IPS-NIHi7 (cell line): ENCODE results near the gene KIF26A.

Experiments used
- DNase-seq: peaks from one replicate; pipeline ENCODE4 v3.0.0; 2012; ENCODE audit warnings: mixed read lengths; ENCODE audit errors: extremely low spot score

Gene KIF26A

DNA sequence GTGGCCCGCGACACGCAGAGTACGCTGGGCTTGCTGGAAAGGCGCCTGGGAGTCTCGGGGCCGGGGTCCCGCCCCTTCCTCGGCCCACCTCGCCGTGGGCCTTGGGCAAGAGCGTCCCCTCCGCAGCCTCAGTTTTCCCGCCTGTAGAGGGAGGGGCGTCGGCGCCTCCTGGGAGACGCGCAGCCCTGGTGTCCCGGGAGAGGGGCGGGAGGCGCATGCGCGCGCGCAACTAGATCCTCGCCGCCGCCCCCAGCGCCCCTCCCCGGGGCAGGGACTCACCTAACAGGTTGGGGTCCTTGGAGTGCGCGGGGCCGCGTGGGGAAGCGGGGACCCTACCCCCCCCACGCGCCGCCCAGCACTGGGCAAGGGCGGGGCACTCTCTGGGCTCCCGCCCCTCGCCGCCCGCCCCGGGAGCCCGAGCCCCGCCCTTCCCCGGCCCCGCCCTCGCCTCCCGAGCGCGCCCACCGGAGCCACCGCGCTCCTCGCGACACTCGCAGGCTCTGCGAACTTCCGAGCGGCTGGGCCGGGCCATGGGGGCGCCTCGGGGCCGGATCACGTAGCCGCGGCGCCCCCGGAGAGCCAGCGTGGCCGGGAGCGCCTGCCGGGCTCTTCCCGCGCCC, at the start of gene KIF26A:
Gene KIF26A, plus strand, starts transcription at position 490 of the 620 bp plus-strand sequence. CDS start 136 bp downstream, outside the sequence.
- peak; percentile 86 for DNase-seq

DNA sequence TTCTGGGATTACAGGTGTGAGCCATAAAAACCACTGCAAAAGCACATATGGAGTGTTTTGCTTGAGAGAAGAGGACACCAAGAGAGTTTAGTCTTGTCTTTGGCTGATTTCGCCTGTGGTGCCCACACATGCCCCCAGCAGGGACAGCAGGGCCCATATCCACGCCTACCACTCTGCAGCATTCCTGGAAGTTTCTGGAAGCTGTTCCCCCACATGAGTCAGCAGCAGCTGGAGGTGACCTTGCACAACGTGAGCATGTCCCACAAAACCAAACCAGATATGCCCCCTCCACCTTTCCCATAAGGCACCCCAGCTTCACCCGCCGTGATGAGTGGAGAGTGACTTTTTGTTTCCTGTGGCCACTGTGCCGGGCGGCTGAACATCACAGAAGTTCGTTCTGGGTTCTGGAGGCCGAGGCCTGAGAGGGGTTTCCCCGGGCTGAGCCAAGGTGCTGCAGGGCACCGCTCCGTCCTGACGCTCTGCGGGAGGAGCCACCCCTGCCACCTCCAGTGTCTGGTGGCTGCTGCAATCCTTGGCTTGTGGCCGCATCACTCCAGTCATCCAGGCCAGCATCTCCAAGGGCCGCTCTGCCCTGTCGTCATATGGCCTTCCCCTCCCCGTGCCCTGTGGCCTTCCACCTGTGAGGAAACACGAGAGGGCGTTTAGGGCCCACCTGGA, 48.2 kb upstream of the KIF26A start:
- DNase-seq, result no peak

DNA sequence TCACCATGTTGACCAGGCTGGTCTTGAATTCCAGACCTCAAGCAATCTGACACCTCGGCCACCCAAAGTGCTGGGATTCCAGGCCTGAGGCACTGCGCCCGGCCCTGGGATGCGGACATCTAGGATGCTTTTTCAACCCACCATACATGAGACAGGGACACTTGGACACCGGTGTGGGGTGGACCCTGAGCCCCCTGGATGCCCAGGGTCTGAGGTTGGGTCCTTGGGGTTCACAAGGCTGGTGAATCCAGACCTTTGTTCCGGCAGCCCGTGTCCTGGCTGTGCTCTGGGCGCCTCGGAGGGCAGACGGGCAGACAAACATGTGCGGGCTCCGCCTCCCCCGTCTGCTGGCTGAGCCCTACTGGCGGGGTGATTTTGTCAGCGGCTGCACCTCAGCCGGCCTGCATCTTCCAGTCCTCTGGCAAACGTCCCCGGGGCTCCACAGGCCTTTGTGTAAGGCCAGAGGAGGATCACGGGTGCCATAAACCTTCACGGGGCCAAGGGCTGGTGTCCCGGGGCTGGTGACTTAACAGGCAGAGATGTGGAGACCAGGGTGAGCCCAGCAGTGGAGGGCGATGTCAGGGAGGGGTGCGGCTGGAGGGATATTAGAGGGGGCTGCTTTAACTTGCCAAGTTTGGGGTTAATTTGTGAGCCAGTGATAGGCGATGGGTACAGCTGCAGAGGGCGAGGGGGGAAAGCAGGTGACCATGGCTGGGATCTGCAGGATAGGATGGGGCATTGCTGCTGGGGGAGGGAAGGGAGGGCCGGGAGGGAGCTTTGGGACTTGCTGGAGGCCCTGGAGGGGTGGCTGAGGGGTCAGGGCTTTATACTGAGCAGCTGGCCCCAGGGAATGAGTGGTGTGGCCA, 47.1 kb upstream of the KIF26A start:
- DNase-seq, result no peak

DNA sequence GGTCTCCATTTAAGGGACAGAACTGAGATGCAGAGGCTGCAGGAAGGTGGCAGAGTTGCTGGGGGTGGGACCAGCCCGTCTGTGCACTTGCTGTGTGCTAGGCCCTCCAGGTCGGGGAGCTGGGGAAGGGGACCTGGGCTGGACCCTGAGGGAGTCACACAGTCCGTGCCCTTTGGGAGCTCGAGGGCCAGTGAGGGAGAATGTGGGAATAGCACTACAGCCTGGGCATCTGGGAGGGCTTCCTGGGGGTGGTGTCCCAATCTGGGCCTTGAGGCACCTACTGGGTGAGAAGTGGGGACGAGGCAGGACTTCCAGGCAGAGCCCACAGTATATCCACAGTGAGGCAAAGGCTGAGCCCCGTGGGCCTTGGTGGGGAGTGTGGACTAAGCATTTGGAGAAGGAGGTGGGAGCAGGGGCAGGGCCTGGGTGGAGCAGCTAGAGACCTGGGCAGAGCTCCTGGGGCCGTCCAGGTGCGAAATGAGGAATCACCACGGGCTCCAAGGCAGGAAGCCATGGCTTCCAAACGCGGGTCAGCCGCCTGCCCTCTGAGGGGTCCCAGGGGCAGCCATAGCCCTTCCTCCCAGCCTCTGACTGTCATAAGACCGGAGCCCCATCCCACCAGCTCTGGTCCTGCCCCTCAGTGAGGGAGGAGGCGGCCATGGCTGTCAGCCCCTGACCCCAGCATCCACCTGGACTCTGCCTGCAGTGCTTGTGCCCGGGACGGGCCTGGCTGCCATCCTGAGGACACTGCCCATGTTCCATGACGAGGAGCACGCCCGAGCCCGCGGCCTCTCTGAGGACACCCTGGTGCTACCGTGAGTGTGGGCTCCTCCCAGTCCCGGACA, 46.2 kb upstream of the KIF26A start:
- no peak for DNase-seq

DNA sequence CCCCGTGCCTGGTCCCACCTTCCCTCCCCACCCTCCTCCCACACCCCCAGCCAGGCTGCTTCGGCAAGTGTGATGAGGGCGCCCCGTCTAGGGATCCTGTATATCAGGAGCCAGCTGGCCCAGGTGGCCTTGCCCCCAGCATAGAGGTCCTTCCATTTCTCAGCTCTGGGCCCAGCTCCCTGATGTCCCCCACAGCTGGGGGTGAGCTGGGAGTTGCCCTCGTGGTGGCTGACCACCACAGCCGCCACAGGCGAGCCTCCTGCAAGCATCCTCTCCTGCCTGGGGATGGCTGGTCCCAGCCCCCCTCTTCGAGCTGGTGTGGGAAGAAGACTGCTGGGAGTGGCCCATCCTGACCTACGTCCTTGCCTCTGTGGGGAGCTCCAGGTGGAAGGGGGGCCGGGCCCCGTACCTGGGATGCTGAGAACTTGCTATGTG, 45.4 kb upstream of the KIF26A start:
- DNase-seq, result no peak

DNA sequence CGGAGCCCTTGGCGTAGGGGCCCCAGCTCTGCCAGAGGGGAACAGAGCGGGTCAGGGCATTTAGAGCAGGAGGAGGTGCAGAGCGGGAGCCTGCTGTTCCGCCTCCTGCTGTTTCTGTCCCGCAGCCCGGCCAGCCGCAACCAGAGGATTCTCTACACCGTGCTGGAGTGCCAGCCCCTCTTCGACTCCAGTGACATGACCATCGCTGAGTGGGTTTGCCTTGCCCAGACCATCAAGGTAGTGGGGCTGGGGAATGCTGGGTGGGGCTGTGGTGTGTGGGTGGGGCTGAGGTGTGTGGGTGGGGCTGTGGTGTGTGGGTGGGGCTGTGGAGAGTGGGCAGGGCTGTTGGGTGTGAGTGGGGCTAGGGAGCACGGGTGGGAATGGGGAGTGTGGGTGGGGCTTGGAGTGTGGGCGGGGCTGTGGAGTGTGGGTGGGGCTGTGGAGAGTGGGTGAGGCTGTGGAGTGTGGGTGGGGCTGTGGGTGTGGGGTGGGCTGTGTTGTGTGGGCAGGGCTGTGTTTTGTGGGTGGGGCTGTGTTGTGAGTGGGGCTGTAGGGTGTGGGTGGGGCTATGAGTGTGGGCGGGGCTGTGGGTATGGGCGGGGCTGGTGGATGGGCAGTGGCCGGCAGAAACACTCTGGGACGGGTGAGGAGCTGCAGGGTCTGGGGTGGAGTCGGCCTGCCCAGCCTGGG, 44.9 kb upstream of the KIF26A start:
- no peak for DNase-seq

DNA sequence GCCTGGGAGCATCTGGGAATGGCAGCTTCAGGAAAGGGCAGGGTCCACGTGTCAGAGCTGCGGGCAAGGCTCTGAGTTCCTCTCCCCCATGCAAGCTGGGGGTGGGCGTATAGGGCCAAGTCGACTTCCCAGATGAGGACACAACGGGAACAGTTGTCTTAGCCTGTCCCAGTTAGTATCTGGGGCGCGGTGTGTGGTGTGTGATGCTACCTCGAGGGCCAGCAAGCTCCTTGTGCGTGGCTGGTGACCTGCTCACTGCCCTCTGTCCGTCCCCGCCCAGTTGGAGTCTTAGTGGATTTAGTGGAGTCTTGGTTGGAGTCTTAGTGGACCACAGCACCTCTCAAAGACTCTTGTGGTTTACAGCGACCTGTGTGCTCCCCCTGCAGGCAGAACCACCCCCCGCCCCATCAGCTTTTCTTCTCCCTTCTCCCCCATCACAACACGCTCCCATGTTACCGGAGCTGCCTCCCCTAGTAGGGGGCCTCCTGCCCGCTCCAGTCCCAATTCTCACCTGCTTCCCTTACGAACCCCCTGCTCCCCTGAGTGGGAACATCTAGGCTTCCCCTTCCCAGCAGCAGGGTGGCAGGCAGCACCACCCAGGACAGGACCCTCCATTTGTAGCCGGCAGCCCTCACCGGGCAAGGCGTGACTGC, 44.2 kb upstream of the KIF26A start:
- DNase-seq, result peak; percentile 44

DNA sequence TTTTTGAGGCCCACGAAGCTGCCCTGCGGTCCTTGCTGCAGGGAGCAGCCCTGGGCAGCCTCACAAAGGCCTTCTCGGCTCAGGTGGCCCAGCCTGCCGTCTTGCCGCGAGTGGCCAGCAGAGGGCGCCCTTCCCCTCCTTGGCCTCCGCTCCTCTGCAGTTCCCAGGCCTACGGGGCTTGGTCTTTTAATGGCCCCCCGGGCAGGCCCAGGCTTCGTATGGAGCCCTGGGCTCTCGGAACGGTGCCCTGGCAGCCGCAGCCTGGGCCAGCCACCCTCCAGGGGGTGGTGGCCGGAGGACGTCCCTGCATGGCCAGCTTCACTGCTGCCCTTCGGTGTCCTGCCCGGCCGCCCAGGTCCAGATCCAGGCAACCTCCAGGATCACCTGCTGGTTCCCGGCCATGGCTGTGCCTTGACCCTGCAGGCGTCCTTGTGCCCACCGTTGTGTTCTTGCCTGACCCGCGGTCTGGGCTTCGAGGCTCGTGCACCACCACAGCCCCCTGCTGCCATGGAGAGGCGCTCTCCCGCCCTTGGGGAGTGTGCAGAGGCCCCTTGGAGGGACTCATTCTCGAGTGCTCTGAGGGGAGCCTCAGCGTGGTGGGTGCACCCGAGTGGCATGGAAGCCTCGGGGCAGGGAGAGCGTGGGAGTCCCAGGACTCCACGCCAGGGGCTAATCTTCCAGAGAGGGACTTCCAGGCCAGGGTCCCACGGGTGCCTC, 43.5 kb upstream of the KIF26A start:
- DNase-seq, result peak; percentile 94

DNA sequence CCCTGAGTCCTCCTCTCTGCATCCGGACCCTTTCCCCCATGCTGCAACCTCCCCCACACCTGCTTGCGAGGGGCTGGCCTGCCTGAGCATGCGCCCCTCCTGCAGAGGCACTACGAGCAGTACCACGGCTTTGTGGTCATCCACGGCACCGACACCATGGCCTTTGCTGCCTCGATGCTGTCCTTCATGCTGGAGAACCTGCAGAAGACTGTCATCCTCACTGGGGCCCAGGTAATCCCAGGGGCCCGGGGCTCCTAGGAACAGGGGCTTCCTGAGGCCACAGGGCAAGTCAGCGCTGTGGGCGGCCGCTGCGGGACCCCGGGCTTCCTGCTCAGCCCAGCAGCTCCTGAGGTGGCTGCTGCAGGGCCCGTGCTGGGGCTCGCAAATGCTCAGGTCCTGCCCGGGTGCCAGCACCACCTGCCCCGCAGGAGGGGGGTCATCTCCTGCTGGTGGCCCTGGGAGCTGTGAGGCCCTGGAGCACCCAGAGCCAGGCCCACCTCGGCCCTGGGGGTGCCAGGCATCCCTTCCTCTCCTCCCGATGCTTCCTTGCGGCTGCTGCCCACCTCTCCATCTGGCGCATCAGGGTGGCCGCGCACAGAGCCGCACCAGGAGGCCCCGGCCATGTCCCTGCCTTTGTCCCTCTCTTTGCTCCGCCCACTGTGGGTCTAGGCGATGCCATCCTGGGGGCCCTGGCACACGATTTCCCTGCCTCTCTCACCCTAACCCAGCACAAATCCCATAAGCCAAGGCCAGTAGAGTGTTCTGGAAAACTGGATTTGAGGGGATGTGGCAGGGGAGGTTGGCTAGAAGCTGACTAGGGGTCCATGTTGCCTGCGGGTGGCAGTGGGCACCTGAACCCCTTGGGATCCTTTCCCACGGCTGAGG, 42.7 kb upstream of the KIF26A start:
- DNase-seq, result no peak

DNA sequence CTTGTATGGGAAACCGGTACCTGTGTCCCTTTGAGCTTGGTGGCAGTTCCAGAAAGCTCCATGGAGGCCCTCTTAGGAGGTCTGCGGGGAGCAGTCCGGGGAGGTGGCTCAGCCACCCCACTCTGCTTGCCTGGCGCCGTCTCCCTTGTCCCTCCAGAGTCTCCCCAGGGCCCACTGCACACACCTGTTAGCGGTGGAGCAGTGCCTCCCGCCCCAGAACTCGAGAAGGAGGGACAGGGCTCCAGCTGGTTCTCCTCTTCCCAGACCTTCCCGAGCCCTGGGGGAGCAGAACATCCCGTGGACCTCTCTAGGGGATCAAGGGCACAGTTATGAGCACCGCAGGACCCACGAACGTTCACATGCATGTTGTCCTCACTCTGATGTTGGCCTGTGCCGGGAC, 42.1 kb upstream of the KIF26A start:
- no peak for DNase-seq

DNA sequence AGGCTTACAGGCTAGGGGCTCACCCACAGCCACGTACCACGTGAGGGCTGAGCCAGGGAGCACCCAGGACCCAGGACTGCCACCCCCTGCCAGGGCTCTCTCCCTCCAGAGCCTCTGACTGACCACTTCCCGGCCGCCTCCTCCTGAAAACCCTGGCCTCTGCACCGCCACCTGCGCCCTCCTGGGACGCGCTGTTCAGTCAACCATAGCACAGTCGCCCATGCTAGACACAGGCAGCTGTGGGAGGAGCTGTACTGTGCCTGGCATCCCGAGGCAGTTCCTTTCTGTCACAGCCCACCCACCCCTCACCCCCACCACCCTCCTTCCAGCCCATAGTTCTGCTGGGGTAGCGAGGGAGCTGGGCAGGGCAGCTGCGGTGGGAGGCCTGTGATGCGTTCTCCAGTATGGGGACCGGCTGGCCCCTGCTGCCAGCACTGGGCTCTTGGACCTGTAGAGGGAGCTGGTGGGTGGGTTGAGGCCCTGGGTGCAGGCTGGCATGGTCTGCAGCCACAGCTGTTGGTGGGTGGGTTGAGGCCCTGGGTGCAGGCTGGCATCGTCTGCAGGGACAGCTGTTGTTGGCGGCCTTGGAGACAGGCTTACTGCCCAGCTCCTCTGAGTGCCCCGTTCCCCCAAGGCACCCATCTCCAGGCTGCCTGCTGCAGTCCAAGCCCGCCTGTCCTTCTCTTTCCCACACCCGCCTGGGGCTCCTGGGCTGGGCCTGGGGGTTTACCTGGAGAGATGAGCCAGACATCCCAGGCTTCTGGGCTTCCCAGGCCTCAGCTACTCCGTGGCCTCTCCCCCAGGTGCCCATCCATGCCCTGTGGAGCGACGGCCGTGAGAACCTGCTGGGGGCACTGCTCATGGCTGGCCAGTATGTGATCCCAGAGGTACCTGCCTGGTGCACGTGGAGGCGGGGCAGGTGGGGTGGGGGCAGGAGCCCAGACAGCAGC, 41.4 kb upstream of the KIF26A start:
- peak; percentile 54 for DNase-seq

DNA sequence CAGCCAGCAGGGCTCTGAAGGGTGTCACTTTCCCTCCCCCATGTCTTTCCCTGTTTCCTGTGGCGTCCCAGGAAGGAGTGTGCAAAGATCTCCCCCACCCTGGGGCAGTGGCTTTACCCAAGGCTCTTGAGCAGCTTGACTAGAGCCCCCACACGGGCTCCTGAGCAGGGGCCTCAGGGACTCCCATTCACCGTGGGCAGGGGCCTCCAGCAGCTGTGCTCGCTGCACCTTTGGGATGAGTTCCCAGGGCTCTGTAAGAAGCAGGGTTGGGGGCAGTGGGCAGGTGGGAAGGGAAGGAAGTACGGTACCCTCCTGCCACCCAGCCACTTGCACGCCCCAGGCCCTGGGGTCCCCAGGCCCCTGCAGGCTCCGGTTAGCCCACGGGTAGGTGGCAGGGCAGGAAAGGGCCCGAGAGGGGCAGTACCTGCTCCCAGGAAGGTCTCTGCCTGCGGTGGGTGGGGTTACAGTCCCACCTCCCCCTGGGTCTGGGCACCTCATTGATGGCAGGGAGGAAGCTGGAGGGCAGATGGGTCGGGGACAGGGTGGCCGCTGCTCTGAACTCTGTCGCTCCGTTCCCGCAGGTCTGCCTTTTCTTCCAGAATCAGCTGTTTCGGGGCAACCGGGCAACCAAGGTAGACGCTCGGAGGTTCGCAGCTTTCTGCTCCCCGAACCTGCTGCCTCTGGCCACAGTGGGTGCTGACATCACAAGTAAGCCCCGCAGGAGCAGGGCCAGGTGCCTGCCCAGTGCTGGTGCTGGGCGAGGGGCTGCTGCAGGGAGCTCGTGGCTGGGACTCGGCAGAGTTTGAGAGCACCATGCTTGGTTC, 39.9 kb upstream of the KIF26A start:
- no peak for DNase-seq

DNA sequence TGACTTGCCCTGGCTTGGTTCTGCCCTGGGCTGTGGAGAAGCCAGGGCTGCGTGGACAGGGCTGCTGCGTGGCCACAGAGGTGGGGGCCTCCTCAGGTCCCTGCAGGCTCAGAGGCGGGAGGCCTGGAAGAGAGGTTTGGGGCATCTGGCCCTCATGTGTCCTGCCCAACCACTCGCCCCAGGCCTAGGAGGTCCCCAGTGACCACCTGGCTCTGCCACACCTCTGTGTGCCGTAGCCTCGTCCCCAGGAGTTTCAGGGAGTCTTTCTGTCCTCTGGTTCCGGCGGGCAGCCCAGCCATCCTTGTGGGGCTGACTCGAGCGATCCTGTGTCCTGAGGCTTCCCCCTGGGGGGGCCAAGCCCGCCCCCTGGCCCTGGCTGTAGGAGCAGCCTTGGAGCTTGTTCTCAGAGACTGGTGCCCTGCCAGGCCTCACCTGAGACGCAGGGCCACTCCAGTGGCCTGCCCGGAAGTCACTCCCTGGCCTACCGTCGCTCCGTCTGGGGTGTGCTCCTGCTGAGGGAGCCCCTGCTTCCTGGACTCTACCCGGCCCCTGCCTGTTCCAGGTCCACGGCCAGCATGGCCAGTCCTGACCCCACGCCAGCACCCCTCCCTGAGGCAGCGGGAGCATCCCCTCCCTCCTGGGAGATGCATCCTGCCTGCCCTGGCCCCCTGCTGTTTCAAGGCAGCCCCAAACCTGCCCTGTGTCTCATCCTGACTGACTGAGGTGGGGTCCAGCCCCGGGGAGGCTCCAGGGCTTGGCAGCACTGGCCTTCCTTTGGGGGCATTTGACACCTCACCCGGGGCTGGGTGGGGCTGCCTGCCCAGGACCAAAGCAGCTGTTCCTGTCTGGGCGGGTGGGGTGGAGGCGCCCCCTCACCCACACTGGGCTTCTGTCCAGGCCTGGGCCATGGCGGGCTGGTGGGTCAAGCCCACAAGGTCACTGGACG, 39.0 kb upstream of the KIF26A start:
- no peak for DNase-seq

DNA sequence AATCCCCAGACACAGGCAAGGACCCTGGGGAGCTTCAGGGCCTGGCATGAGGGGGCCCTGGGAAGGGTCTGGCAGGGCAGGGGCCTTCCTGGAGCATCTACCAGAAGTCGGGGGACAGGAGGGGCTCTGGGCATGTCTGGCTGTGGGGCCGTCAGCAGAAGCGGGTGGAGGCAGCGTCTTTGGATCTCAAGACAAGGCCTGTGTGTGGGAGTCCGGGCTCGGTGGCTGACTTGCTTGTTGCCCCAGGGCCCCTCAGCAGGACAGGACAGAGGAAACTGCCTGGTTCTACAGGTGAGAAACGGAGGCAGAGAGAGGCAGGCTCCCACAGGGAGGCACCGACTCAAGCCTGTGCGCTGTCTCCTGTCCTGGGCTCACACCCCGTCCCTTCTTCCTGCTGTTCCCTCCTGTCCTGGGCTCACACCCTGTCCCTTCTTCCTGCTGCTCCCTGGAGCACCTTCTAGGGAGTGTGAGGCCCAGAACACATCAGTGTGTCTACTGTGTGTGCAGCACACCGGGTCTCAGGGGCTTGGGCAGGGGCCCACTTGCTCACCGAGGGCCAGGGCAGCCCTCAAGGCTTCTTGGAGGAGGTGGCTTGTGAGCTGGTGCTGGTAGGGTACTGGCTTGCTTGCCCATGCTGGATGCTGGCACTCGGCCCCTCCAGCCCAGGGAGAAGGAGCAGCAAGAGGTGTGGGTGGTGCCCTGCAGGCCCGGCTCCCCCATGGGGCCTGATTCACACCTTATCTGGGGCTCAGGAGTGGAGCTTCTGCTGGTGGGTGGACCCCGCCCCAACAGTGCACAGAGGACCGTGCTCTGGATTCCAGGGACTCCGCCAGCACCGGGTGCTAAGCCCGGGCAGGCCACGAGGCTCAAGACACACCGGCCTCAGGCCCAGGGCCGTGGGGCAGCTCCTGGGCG, 38.0 kb upstream of the KIF26A start:
- DNase-seq, result no peak
